Kidney tubule cell (primary cell): ENCODE data around the gene ETV7.
"Not testable (repeated sequence)": the region's sequence is repeated elsewhere in the genome, so short reads cannot be mapped to it uniquely, and the experiment has no call there.

Source experiments
- DNase-seq: peaks from one replicate; pipeline ENCODE4 v3.0.0-alpha.2; 2018; ENCODE audit warnings: low spot score

Gene ETV7

GRCh38 chr6:36363371-36363752, 24.1 kb downstream of the ETV7 start:
- DNase-seq, result not testable (repeated sequence)

GRCh38 chr6:36362551-36363370, 24.7 kb downstream of the ETV7 start:
- no peak for DNase-seq

- no peak for DNase-seq
Measured at GRCh38 chr6:36361071-36361470, 26.4 kb downstream of the ETV7 start.

GRCh38 chr6:36360241-36361054, 27.0 kb downstream of the ETV7 start:
- DNase-seq, result peak; percentile 74

- DNase-seq, result peak; percentile 64
Measured at GRCh38 chr6:36358226-36358915, 29.1 kb downstream of the ETV7 start.

GRCh38 chr6:36357872-36358225, 29.6 kb downstream of the ETV7 start:
- no peak for DNase-seq

GRCh38 chr6:36355819-36356218, 31.6 kb downstream of the ETV7 start:
- no peak for DNase-seq

GRCh38 chr6:36353411-36353915, 34.0 kb downstream of the ETV7 start:
- DNase-seq, result peak; percentile 92

GRCh38 chr6:36352477-36353157, 34.9 kb downstream of the ETV7 start:
- no peak for DNase-seq

- DNase-seq, result peak; percentile 88
Measured at GRCh38 chr6:36350681-36351571, 36.5 kb downstream of the ETV7 start.

- DNase-seq, result peak; percentile 19
Measured at GRCh38 chr6:36350082-36350481, 37.4 kb downstream of the ETV7 start.

- DNase-seq, result peak; percentile 35
Measured at GRCh38 chr6:36349240-36349639, 38.2 kb downstream of the ETV7 start.

GRCh38 chr6:36347621-36348020, 39.8 kb downstream of the ETV7 start:
- no peak for DNase-seq

GRCh38 chr6:36346486-36347273, 40.8 kb downstream of the ETV7 start:
- DNase-seq, result no peak

GRCh38 chr6:36345681-36346466, 41.6 kb downstream of the ETV7 start:
- DNase-seq, result no peak

GRCh38 chr6:36343109-36343680, 44.3 kb downstream of the ETV7 start:
- no peak for DNase-seq

GRCh38 chr6:36340618-36341454, 46.6 kb downstream of the ETV7 start:
- peak; percentile 63 for DNase-seq

GRCh38 chr6:36340306-36340617, 47.2 kb downstream of the ETV7 start:
- no peak for DNase-seq
